ENCODE data around the gene GRB7.

Gene GRB7

DNA sequence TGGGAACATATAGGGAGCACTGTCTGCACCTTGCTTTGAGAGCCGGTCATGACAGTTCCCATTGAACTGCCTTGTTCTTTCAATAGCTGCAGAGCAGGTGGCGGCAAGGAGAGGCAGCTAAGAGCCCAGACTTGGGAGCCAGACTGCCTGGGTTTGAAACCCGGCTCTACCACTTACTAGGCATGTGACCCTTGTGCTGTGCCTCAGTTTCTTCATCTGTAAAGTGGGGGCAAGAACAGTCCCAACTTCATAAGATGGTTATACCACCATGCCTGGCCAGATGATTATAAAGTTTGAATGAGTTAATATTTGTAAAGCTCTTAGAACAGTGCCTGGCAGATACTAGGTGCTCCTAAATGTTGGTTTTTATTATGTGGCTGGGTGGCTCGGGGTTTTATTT is 23.5 kb upstream of the GRB7 start:
- ChIA-PET CTCF (interaction anchor here (0.8 to 4.1 kb wide), 5 partner anchors 9 to 93 kb away, joined by 3 to 28 read pairs (median 4); partner anchors contain the start of genes ERBB2 and MIEN1), POLR2A (no interaction called here)
- no peak overlapping the region for H3K4me3 ChIP-seq (ENCODE audit: low read depth, low read length)
- DNase-seq (ENCODE audit: low read depth, low spot score): no peak
- TF ChIP-seq, protein P1, sequence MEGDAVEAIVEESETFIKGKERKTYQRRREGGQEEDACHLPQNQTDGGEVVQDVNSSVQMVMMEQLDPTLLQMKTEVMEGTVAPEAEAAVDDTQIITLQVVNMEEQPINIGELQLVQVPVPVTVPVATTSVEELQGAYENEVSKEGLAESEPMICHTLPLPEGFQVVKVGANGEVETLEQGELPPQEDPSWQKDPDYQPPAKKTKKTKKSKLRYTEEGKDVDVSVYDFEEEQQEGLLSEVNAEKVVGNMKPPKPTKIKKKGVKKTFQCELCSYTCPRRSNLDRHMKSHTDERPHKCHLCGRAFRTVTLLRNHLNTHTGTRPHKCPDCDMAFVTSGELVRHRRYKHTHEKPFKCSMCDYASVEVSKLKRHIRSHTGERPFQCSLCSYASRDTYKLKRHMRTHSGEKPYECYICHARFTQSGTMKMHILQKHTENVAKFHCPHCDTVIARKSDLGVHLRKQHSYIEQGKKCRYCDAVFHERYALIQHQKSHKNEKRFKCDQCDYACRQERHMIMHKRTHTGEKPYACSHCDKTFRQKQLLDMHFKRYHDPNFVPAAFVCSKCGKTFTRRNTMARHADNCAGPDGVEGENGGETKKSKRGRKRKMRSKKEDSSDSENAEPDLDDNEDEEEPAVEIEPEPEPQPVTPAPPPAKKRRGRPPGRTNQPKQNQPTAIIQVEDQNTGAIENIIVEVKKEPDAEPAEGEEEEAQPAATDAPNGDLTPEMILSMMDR (IDR thresholded peaks at IDR 0.05; ENCODE audit: insufficient read depth, low read length, missing control alignments): no peak

DNA sequence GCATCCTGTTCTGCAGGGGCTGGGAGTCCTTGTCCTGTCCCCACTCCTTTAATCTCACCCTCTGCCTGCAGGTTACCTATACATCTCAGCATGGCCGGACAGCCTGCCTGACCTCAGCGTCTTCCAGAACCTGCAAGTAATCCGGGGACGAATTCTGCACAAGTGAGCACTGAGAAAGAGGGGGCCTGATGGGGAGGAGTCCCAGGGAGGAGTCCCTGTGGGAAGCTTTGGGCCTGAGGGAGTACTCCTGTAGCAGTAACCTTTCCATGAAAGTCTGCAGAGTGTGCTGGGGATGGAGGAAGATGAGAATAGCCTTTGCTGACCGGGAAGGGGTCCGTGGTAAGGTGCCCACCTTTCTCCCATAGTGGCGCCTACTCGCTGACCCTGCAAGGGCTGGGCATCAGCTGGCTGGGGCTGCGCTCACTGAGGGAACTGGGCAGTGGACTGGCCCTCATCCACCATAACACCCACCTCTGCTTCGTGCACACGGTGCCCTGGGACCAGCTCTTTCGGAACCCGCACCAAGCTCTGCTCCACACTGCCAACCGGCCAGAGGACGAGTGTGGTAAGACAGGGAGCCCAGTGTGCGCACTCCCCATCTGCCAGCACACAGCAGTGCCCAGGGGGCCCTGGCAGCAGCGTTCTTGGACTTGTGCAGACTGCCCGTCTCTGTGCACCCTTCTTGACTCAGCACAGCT is 22.2 kb upstream of the GRB7 start:
- no peak overlapping the region for H3K4me3 ChIP-seq (ENCODE audit: low read depth, low read length)
- DNase-seq (ENCODE audit: low read depth, low spot score): no peak
- TF ChIP-seq, protein P1 (IDR thresholded peaks at IDR 0.05; ENCODE audit: insufficient read depth, low read length, missing control alignments): no peak
- POLR2A ChIA-PET: no interaction called here
- CTCF ChIA-PET: interaction anchor here (1.2 to 4.1 kb wide), 3 partner anchors 10 to 17 kb away, joined by 3 to 28 read pairs (median 5); partner anchors contain the start of gene MIEN1

DNA sequence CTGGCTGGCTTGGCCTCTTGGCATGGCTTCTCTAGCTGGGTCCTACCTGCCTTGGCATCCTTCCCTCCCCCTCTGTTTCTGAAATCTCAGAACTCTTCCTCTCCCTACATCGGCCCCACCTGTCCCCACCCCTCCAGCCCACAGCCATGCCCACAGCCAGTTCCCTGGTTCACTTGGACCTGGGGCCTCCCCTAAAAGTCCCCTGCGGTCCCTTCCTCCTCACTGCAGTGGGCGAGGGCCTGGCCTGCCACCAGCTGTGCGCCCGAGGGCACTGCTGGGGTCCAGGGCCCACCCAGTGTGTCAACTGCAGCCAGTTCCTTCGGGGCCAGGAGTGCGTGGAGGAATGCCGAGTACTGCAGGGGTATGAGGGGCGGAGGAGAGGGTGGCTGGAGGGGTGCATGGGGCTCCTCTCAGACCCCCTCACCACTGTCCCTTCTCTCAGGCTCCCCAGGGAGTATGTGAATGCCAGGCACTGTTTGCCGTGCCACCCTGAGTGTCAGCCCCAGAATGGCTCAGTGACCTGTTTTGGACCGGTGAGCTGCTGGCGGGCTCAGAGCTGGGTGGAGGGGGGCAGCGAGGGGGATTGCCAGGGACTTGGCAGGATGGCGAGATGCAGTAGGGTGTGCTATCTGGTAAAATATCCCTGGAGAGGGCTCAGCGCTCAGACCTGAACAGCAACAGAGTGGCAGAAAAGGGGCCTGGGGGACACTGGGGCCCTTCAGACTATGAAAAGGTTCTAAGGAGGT is 21.5 kb upstream of the GRB7 start:
- ChIA-PET CTCF (interaction anchor here (0.8 to 4.1 kb wide), 3 partner anchors 9 to 14 kb away, joined by 3 to 28 read pairs (median 3); partner anchors contain the start of gene MIEN1), POLR2A (no interaction called here)
- no peak overlapping the region for H3K4me3 ChIP-seq (ENCODE audit: low read depth, low read length)
- TF ChIP-seq, protein P1 (IDR thresholded peaks at IDR 0.05; ENCODE audit: insufficient read depth, low read length, missing control alignments): no peak
- no peak for DNase-seq (ENCODE audit: low read depth, low spot score)

DNA sequence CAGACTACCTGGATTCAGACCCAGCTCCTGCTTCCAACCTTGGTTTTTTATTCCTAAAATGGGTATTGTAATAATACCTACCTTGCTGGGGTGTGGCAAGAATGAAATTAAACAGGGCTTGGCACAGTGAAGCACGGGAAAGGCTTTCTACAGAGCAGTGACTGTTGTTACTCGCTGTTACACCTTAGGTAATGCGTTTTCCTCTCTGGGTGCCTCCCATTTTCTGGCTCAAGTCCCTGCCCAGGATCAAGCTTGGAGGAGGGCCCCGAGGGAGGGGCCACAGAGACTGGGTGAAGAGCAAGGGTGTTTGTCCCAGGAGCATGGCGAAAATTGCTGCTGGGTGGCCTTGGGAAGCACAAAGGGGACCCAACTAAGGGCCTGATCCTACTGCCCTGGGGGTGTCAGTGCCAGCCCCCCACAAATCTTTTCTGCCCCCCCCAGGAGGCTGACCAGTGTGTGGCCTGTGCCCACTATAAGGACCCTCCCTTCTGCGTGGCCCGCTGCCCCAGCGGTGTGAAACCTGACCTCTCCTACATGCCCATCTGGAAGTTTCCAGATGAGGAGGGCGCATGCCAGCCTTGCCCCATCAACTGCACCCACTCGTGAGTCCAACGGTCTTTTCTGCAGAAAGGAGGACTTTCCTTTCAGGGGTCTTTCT is 20.7 kb upstream of the GRB7 start:
- TF ChIP-seq, protein P1 (IDR thresholded peaks at IDR 0.05; ENCODE audit: insufficient read depth, low read length, missing control alignments): no peak
- H3K4me3 ChIP-seq (ENCODE audit: low read depth, low read length): no peak overlapping the region
- ChIA-PET POLR2A (no interaction called here), CTCF (interaction anchor here (0.8 to 4.1 kb wide), 3 partner anchors 10 to 14 kb away, joined by 3 to 28 read pairs (median 3); partner anchors contain the start of gene MIEN1)
- no peak for DNase-seq (ENCODE audit: low read depth, low spot score)

DNA sequence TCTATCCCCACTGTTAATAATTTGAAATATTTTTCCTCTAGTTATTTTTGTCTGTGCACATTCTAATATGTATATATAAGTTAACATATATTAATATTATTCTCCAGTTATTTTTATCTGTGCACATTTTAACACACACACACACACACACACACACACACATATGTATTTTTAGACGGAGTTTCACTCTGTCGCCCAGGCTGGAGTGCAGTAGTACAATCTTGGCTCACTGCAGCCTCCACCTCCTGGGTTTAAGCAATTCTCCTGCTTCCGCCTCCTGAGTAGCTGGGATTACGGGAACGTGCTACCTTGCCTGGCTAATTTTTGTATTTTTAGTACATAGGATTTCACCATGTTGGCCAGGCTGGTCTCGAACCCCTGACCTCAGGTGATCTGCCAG is 20.1 kb upstream of the GRB7 start:
- H3K4me3 ChIP-seq (ENCODE audit: low read depth, low read length): no peak overlapping the region
- TF ChIP-seq, protein P1 (IDR thresholded peaks at IDR 0.05; ENCODE audit: insufficient read depth, low read length, missing control alignments): no peak
- CTCF ChIA-PET: interaction anchor here (1.3 kb wide), 1 partner anchor 11 kb away, joined by 3 read pairs; no protein-coding TSS in a partner anchor
- no peak for DNase-seq (ENCODE audit: low read depth, low spot score)
- POLR2A ChIA-PET: no interaction called here
